Natural killer cell (primary cell): Measurements from ENCODE around the gene LYRM2. TPM values are rescaled to one million over a fixed set of nuclear protein-coding genes. Genes with fewer than 3 reads are reported as not detected.

Experiments
- ATAC-seq, 3 donors: fragments of 150-1000 bp in 2 of 3; fragments of 200-7000 bp in 1 of 3; cut with Tn5 transposase; 1 replicate in 1 of 3; 2 replicates in 2 of 3; pipeline ENCODE4 v1.10.0; 2021; ENCODE audit warnings: mild to moderate bottlenecking in 2 of 3, moderate library complexity in 2 of 3
- DNase-seq, 2 donors: peaks; one replicate each; pipeline versions ENCODE4 v3.0.0 to v3.0.0-alpha.2; 2013 to 2021; ENCODE audit warnings: mixed read lengths in 1 of 2
- H3K27ac ChIP-seq: one replicate; pipeline ENCODE4 v1.5.1; 2013; ENCODE audit warnings: mild to moderate bottlenecking, low read length
- H3K27me3 ChIP-seq: one replicate; pipeline ENCODE4 v1.6.1; 2013; ENCODE audit warnings: low read length; ENCODE audit not compliant: control insufficient read depth, insufficient read depth
- H3K36me3 ChIP-seq: one replicate; pipeline ENCODE4 v1.6.1; 2013; ENCODE audit warnings: low read length; ENCODE audit not compliant: control insufficient read depth, insufficient read depth
- H3K4me1 ChIP-seq: one replicate; pipeline ENCODE4 v1.6.1; 2013; ENCODE audit warnings: low read length; ENCODE audit not compliant: control insufficient read depth, insufficient read depth
- H3K4me3 ChIP-seq: one replicate; pipeline ENCODE4 v1.5.1; 2013; ENCODE audit warnings: low read length
- H3K9me3 ChIP-seq: one replicate; pipeline ENCODE4 v1.6.1; 2013; ENCODE audit warnings: low read length; ENCODE audit not compliant: control insufficient read depth, insufficient read depth
- H3K27ac Mint-ChIP-seq, 2 donors: one replicate each; pipeline ENCODE4 v1.8.0; 2022; ENCODE audit warnings: mild to moderate bottlenecking in 2 of 2, mixed read lengths in 2 of 2, moderate library complexity in 1 of 2
- H3K27me3 Mint-ChIP-seq, 2 donors: one replicate each; pipeline ENCODE4 v1.8.0; 2022; ENCODE audit warnings: low read depth in 2 of 2, mixed read lengths in 2 of 2
- H3K36me3 Mint-ChIP-seq: one replicate; pipeline ENCODE4 v1.8.0; 2022; ENCODE audit warnings: mixed read lengths
- H3K4me1 Mint-ChIP-seq, 2 donors: one replicate each; pipeline ENCODE4 v1.8.0; 2022; ENCODE audit warnings: mixed read lengths in 2 of 2
- H3K4me3 Mint-ChIP-seq: one replicate; pipeline ENCODE4 v1.8.0; 2022; ENCODE audit warnings: mild to moderate bottlenecking, moderate library complexity, mixed read lengths
- H3K9me3 Mint-ChIP-seq, 2 donors: one replicate each; pipeline ENCODE4 v1.8.0; 2022; ENCODE audit warnings: mixed read lengths in 2 of 2
- WGBS: methylation state at CpG from one replicate; pipeline ENCODE4 v1.1.7; 2013; ENCODE audit warnings: missing lambda C conversion rate; ENCODE audit not compliant: insufficient coverage; 5-methylcytosine and 5-hydroxymethylcytosine counted together
- intact Hi-C: fragments of 100-400 bp; cut with micrococcal nuclease; formaldehyde crosslinking; loops from one replicate; pipeline ENCODE4 v1.14.2; 2022
- total RNA-seq, 4 donors: library from RNA; stranded (reverse); fragments of 120-200 nt in 1 of 4; gene quantifications; one replicate each; pipeline versions ENCODE4 v1.2.3 to v1.2.4, GENCODE V29; 2013 to 2022
- TF ChIP-seq, protein P1 (sequence below): fragments of 200-600 bp; IDR thresholded peaks from one replicate; pipeline ENCODE4 v1.8.0; 2022; ENCODE audit warnings: antibody characterized with exemption

LYRM2 gene
- total RNA-seq, 3 donors from 2014 or later (not counting 1 experiment from before 2014, with no cell fraction given): 21.1 to 25.5 (median 25.0) TPM

- Histone ChIP-seq H3K27me3 (no peaks in the 10 kb centered on the region), H3K4me1 (no peaks in the 10 kb centered on the region), H3K36me3 (peaks cover 75% of the 10 kb centered on the region), H3K27ac (no peak overlapping the region), H3K4me3 (no peak overlapping the region), H3K9me3 (no peaks in the 10 kb centered on the region)
- H3K4me1 Mint-ChIP-seq: no peaks in the 10 kb centered on the region
- ATAC-seq (no peak), DNase-seq (no peak)
- no peaks in the 10 kb centered on the region for H3K9me3 Mint-ChIP-seq
- no CpG with 5 or more reads among the region's 1 CpG for WGBS
- peaks cover 23% of the 10 kb centered on the region for H3K36me3 Mint-ChIP-seq
- TF ChIP-seq, protein P1, sequence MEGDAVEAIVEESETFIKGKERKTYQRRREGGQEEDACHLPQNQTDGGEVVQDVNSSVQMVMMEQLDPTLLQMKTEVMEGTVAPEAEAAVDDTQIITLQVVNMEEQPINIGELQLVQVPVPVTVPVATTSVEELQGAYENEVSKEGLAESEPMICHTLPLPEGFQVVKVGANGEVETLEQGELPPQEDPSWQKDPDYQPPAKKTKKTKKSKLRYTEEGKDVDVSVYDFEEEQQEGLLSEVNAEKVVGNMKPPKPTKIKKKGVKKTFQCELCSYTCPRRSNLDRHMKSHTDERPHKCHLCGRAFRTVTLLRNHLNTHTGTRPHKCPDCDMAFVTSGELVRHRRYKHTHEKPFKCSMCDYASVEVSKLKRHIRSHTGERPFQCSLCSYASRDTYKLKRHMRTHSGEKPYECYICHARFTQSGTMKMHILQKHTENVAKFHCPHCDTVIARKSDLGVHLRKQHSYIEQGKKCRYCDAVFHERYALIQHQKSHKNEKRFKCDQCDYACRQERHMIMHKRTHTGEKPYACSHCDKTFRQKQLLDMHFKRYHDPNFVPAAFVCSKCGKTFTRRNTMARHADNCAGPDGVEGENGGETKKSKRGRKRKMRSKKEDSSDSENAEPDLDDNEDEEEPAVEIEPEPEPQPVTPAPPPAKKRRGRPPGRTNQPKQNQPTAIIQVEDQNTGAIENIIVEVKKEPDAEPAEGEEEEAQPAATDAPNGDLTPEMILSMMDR: no peak
- H3K27me3 Mint-ChIP-seq: no peaks in the 10 kb centered on the region
- no peak overlapping the region for H3K27ac Mint-ChIP-seq
- no peak overlapping the region for H3K4me3 Mint-ChIP-seq
- intact Hi-C loops: no loop called here
Measured at GRCh38 chr6:89682991-89683390, 44.4 kb upstream of the LYRM2 start.

- peaks cover 74% of the 10 kb centered on the region for H3K36me3 ChIP-seq
- H3K9me3 ChIP-seq: no peaks in the 10 kb centered on the region
- DNase-seq: no peak
- Mint-ChIP-seq H3K27me3 (no peaks in the 10 kb centered on the region), H3K9me3 (no peaks in the 10 kb centered on the region), H3K36me3 (peaks cover 24% of the 10 kb centered on the region), H3K4me3 (no peak overlapping the region), H3K27ac (no peak overlapping the region), H3K4me1 (no peaks in the 10 kb centered on the region)
- no peak overlapping the region for H3K27ac ChIP-seq
- no peaks in the 10 kb centered on the region for H3K4me1 ChIP-seq
- H3K27me3 ChIP-seq: no peaks in the 10 kb centered on the region
- intact Hi-C loops: no loop called here
- 83% methylated on average over 10 of the region's 10 CpGs for WGBS
- peak; percentile 34 to 79 (median 48) for ATAC-seq
- TF ChIP-seq, protein P1: no peak
- H3K4me3 ChIP-seq: no peak overlapping the region
Measured at GRCh38 chr6:89681983-89682564, 43.5 kb upstream of the LYRM2 start.

DNA sequence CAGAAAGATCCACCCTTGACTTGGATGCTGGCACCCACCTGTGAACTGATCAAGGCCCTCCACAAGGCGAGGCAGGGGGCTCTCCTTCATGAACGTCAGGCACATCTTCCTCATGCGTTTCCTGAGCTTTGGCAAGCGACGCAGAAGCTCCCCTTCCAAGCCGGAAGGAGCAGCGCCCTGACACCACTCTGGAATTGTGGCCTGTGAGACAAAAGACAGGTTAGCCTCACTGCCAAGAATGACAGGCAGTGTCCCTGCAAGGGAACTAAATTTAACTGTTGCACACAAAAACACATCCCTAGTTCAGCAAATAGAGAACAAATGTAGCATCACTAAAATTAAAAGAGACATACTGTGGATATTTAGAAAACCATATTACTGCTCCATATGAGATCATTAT, 42.0 kb upstream of the LYRM2 start:
- DNase-seq (no peak), ATAC-seq (no peak)
- WGBS: 78% methylated on average over 7 of the region's 7 CpGs
- H3K4me1 Mint-ChIP-seq: no peaks in the 10 kb centered on the region
- Histone ChIP-seq H3K9me3 (no peaks in the 10 kb centered on the region), H3K27ac (no peak overlapping the region), H3K4me3 (no peak overlapping the region), H3K4me1 (no peaks in the 10 kb centered on the region), H3K36me3 (peaks cover 71% of the 10 kb centered on the region), H3K27me3 (no peaks in the 10 kb centered on the region)
- TF ChIP-seq, protein P1: no peak
- no peaks in the 10 kb centered on the region for H3K9me3 Mint-ChIP-seq
- H3K27ac Mint-ChIP-seq: no peak overlapping the region
- H3K36me3 Mint-ChIP-seq: peaks cover 24% of the 10 kb centered on the region
- no peaks in the 10 kb centered on the region for H3K27me3 Mint-ChIP-seq
- no peak overlapping the region for H3K4me3 Mint-ChIP-seq
- intact Hi-C loops: no loop called here

- 90% methylated on average over 1 of the region's 2 CpGs for WGBS
- Mint-ChIP-seq H3K4me1 (no peaks in the 10 kb centered on the region), H3K4me3 (no peak overlapping the region), H3K27me3 (no peaks in the 10 kb centered on the region), H3K27ac (no peak overlapping the region), H3K36me3 (peaks cover 20% of the 10 kb centered on the region), H3K9me3 (no peaks in the 10 kb centered on the region)
- ATAC-seq: no peak
- Histone ChIP-seq H3K27me3 (no peaks in the 10 kb centered on the region), H3K27ac (no peak overlapping the region), H3K4me3 (no peak overlapping the region), H3K9me3 (no peaks in the 10 kb centered on the region), H3K4me1 (no peaks in the 10 kb centered on the region), H3K36me3 (peaks cover 73% of the 10 kb centered on the region)
- no peak for DNase-seq
- TF ChIP-seq, protein P1: no peak
- intact Hi-C loops: no loop called here
Measured at GRCh38 chr6:89680150-89680549, 41.6 kb upstream of the LYRM2 start.
